ENCODE data around the gene BAHCC1.

DNA sequence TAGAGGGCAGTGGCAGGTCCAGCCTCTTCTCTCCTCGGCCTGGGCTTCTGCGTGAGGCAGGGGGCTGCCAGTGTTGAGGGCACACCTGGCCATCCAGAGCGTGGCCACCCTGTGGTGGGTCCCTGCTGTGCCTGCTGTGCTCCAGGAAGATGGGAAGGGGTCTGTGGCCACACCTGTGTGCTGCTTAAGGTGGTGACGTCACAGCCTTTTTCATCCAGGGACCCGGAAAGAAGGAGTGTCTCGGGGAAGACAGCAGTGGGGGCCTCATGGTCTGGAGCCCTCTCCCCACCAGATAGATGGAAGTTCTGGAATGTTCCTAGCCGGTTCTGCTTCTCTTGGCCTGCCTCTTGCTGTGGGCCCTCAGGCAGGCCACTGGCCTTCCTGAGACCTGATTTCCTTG lies 80.8 kb downstream of the BAHCC1 start:
- TF ChIP-seq, protein P1, sequence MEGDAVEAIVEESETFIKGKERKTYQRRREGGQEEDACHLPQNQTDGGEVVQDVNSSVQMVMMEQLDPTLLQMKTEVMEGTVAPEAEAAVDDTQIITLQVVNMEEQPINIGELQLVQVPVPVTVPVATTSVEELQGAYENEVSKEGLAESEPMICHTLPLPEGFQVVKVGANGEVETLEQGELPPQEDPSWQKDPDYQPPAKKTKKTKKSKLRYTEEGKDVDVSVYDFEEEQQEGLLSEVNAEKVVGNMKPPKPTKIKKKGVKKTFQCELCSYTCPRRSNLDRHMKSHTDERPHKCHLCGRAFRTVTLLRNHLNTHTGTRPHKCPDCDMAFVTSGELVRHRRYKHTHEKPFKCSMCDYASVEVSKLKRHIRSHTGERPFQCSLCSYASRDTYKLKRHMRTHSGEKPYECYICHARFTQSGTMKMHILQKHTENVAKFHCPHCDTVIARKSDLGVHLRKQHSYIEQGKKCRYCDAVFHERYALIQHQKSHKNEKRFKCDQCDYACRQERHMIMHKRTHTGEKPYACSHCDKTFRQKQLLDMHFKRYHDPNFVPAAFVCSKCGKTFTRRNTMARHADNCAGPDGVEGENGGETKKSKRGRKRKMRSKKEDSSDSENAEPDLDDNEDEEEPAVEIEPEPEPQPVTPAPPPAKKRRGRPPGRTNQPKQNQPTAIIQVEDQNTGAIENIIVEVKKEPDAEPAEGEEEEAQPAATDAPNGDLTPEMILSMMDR (IDR thresholded peaks at IDR 0.05; ENCODE audit: extremely low read depth in 1 of 2, insufficient read depth in 1 of 2, low read depth in 1 of 2, low read length in 2 of 2) = no peak
- no peak for TF ChIP-seq JUN (IDR thresholded peaks at IDR 0.05; ENCODE audit: borderline replicate concordance, insufficient read depth, insufficient read length, low read depth)
- no peak for TF ChIP-seq POLR2AphosphoS5 (IDR thresholded peaks at IDR 0.05; ENCODE audit: insufficient read depth, low read depth, low read length)
- TF ChIP-seq POLR2A (IDR thresholded peaks at IDR 0.05; ENCODE audit: low read depth, low read length) = no peak
- TF ChIP-seq, protein P2, sequence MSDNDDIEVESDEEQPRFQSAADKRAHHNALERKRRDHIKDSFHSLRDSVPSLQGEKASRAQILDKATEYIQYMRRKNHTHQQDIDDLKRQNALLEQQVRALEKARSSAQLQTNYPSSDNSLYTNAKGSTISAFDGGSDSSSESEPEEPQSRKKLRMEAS (IDR thresholded peaks at IDR 0.05; ENCODE audit: insufficient read depth, insufficient read length) = no peak
- no peak for TF ChIP-seq MYC (IDR thresholded peaks at IDR 0.05; ENCODE audit: low read depth, low read length)
- TF ChIP-seq EZH2 (IDR thresholded peaks at IDR 0.05; ENCODE audit: borderline replicate concordance, low read depth, low read length, severe bottlenecking) = no peak
- TF ChIP-seq FOS (IDR thresholded peaks at IDR 0.05; ENCODE audit: borderline replicate concordance, insufficient read depth, low read length) = no peak
- no peak for TF ChIP-seq GATA2 (IDR thresholded peaks at IDR 0.05; ENCODE audit: insufficient read depth, insufficient read length, low read depth, low read length)

Data from endothelial cell of umbilical vein (primary cell).